GM19099 (cell line): ENCODE results near the gene MRGPRX4.

Experiments
- POLR2A ChIP-seq: IDR thresholded peaks from 3 replicates; pipeline ENCODE4 v1.6.1; 2011; ENCODE audit warnings: low read depth; ENCODE audit not compliant: insufficient read length; ENCODE audit errors: extremely low read depth

The MRGPRX4 gene

DNA sequence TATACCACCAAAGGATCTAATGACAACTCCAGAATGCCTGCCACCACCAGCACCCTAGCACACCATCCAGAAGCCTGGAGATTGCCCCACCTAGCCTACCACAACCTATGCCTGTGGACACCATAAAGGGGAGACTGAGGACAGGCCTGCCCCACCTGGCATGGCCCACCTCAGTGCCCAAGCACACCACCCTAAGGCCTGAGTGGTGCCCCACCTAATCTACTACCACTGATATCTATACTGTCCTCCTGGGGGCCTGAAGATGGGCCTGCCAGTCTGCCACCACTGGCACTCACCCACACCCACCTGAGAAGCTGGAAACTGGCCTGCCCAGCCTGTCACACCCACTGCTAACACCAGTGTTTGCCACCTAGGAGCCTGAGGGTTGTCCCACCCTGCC is 32.1 kb downstream of the MRGPRX4 start:
- TF ChIP-seq POLR2A = no peak

DNA sequence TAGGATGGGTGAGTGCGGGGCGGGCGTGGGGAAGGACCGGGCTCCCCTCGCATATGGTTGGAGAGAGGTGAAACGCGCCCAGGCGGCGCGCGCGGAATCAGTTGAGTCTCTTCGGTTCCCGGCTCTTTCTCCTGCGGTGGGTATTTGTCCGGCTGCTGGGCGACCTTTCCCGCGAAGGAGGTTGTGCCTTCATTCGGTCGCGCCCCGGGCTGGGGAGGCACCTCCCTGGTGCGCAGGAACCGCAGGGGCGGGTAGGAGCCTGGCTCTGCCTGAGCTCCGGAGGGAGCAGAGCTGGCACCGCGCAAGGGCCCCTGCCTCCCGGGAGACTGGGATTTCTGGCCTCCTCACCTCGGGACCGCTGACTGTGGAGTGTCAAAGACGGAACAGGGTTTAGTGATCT is 36.4 kb downstream of the MRGPRX4 start:
- no peak for TF ChIP-seq POLR2A

DNA sequence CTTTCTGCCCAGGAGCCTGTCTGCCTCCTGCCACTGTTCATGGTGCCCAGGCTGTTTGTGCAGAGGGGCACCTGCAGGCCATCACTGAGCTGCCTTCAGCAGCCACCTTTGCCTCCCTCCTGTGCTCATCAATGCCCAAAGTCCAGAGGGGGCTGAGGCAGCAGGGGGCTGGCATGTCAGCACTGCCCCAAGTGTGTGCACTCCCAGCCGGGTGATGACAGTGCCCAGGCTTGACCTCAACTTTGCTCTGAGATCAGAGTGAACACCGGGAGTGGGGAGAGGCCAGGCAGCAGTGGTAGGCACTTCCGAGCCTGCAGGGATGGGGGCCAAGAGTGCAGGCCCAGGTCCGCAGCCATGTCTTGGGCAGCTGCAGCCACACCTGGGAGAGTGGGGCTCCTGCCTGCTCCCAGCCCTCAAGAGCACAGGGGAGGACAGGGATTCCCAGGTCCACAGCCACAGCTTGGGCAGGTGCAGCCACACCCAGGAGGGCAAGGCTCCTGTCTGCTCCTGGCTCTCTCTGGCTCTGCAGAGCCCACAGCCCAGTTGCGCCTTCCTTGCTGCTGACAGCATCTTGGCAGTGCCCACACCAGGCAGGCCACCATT is 48.7 kb downstream of the MRGPRX4 start:
- TF ChIP-seq POLR2A = no peak

DNA sequence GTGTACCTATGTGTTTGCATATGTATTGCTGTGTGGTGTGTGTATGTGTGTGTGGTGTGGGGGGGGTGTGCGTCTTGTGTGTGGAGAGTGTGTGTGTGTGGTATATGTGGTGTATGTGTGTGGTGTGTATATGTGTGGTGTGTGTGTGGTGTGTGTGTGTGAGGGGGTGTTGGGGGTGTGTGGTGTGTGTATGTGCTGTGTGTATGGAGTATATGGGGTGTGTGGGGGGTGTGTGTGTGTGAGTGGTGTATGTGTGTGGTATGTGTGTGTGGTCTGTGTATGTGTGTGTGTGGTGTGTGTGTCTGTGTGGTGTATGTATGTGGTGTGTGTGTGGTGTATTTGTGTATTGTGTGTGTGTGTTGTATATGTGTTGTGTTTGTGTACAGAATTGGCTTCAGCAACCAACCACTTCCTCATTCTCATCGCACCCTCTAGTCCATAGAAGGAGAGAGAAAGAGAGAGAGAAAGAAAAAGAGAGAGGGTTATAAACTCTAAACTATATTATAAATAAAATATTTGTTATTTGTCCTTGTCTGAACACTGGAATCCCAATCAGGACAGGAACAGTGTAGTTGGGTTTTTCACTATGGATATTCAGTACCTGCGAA is 50.3 kb downstream of the MRGPRX4 start:
- TF ChIP-seq POLR2A = no peak
